Measurements from ENCODE around the gene SYT5. TPM values are rescaled to one million over a fixed set of nuclear protein-coding genes. Genes with fewer than 3 reads are reported as not detected.

SYT5 gene
- total RNA-seq, 1 experiment from 2014 or later, result 2.3 TPM

GRCh38 chr19:55133639-55134444, 46.2 kb downstream of the SYT5 start (continued):
- TF ChIP-seq POLR2AphosphoS5 (IDR thresholded peaks at IDR 0.05; ENCODE audit: low read depth, low read length) (no peak), SIN3A (IDR thresholded peaks at IDR 0.05; ENCODE audit: low read depth) (no peak)

DNA sequence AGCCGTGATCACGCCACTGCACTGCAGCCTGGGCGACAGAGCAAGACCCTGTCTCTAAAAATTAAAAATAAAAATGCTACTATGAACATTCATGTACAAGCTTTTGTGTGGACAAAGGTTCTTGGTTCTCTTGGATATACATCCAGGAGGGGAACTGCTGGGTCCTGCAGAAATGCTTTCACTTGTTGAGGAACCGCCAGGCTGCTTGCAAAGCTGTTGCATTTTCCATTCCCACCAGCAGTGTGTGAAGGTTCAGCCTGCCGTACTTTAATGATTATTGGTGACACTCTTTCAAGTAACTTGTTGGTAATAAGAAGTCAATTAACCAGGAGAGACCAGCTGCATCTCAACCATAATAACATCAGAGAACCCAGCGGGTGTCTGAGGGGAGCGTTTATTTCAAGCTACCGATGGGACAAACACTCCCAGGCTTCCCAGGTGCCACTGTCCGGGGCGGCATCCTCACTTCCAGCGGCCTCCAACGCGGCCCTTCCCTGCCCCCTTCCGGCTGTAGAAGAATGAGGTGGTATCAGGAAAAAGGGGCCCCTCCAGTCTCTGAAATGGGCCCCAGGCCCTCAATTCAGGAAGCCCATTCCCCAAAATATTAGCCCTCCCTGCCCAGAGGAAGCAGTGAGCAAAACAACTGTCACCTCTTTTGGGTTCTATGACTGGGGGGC, 47.5 kb downstream of the SYT5 start:
- CTCF ChIA-PET, result no interaction called here

More for the DNA sequence above, 47.5 kb downstream of the SYT5 start:
- Histone ChIP-seq H3K4me2 (ENCODE audit: low read length) (no peak overlapping the region), H3K36me3 (ENCODE audit: control insufficient read depth in 1 of 2, insufficient read depth in 2 of 2, low read length in 2 of 2) (peaks cover 0 to 13% of the 10 kb centered on the region in 2 experiments; a peak in 2 of 4 replicates), H3K27me3 (ENCODE audit: insufficient read depth, low read length) (no peaks in the 10 kb centered on the region), H3K9me2 (ENCODE audit: insufficient read depth) (no peaks in the 10 kb centered on the region), H4K20me1 (ENCODE audit: insufficient read depth) (no peaks in the 10 kb centered on the region), H3K4me1 (ENCODE audit: control insufficient read depth in 1 of 2, insufficient read depth in 2 of 2, low read length in 2 of 2) (0 out of 4 replicates have a peak, but pooled peaks cover 0 to 3% of the 10 kb centered on the region in 2 experiments), H3K9ac (ENCODE audit: low read length) (no peak overlapping the region), H3K4me3 (replicated peaks in 1 of 2; ENCODE audit: low read depth in 1 of 2, low read length in 2 of 2) (no peak overlapping the region), H2AFZ (ENCODE audit: low read depth, low read length, poor library complexity, severe bottlenecking) (no peak overlapping the region), H3K27ac (ENCODE audit: low read depth, low read length) (no peak overlapping the region), H3K9me3 (ENCODE audit: control insufficient read depth in 1 of 2, insufficient read depth in 1 of 2, low read depth in 1 of 2, low read length in 2 of 2) (no peaks in the 10 kb centered on the region), H3K79me2 (ENCODE audit: insufficient read depth, low read length) (no peaks in the 10 kb centered on the region)
- no TSS peak for BruUV-seq (replicated peaks)
- POLR2A ChIA-PET, result no interaction called here
- no peak for TF ChIP-seq RAD21 (IDR thresholded peaks at IDR 0.05; ENCODE audit: low read depth)
- TF ChIP-seq ZBTB33 (IDR thresholded peaks at IDR 0.05; ENCODE audit: extremely low read depth, insufficient replicate concordance, low read length), result no peak
- TF ChIP-seq, protein P1, sequence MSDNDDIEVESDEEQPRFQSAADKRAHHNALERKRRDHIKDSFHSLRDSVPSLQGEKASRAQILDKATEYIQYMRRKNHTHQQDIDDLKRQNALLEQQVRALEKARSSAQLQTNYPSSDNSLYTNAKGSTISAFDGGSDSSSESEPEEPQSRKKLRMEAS (IDR thresholded peaks at IDR 0.05), result no peak
- TF ChIP-seq ELF1 (IDR thresholded peaks at IDR 0.05; ENCODE audit: borderline replicate concordance, low read depth), result no peak
- intact Hi-C loops (cut with micrococcal nuclease), result no loop called here
- RAD21 ChIA-PET (ENCODE audit: low non-redundant PET in 1 of 2, low total read pairs in 2 of 2, uncharacterized antibody in 2 of 2, unreplicated experiment in 2 of 2), result no interaction called here
- ATAC-seq (no peak), DNase-seq (ENCODE audit: low read depth, low spot score) (no peak)
